ENCODE results near the gene ALOX5.

GRCh38 chr10:45383682-45384330 lies 9.8 kb downstream of the ALOX5 start:
- TF ChIP-seq POLR2A (IDR thresholded peaks at IDR 0.05; ENCODE audit: low read length) (no peak), GATA1 (IDR thresholded peaks at IDR 0.05; ENCODE audit: low read depth, low read length) (no peak)
